GM10266 (cell line): ENCODE data around the gene SMIM38.

Experiments used
- DNase-seq: peaks from one replicate; pipeline ENCODE4 v3.0.0; 2012; ENCODE audit errors: extremely low spot score
- CTCF ChIP-seq: IDR thresholded peaks from 2 replicates; pipeline ENCODE4 v1.5.1; 2012; ENCODE audit warnings: mild to moderate bottlenecking, low read depth; ENCODE audit not compliant: control insufficient read depth, insufficient read depth; ENCODE audit errors: missing control alignments

The SMIM38 gene

GRCh38 chr11:69203381-69203780, 47.6 kb downstream of the SMIM38 start:
- no peak for TF ChIP-seq CTCF
- no peak for DNase-seq

- no peak for DNase-seq
- no peak for TF ChIP-seq CTCF
Observed at GRCh38 chr11:69203901-69204245, 48.1 kb downstream of the SMIM38 start.

- no peak for DNase-seq
- no peak for TF ChIP-seq CTCF
Observed at GRCh38 chr11:69204246-69204940, 48.7 kb downstream of the SMIM38 start.

GRCh38 chr11:69204941-69205742, 49.4 kb downstream of the SMIM38 start:
- DNase-seq: no peak
- no peak for TF ChIP-seq CTCF
